HepG2 (cell line): ENCODE data around the gene SDHAF3. TPM values are rescaled to one million over a fixed set of nuclear protein-coding genes. Genes with fewer than 3 reads are reported as not detected.

Experiments used
- AKNA ChIP-seq: sonication (generic); formaldehyde crosslinking; IDR thresholded peaks from 2 replicates; pipeline ENCODE4 v1.4.0; 2020; ENCODE audit warnings: missing genetic modification reagents, borderline replicate concordance
- ARNTL ChIP-seq: sonication (generic); formaldehyde crosslinking; IDR thresholded peaks from 2 replicates; pipeline ENCODE4 v1.4.0; 2020; ENCODE audit warnings: mild to moderate bottlenecking, missing genetic modification reagents
- BCL3 ChIP-seq: sonication (generic); formaldehyde crosslinking; IDR thresholded peaks from 2 replicates; pipeline ENCODE4 v1.5.1; 2020; ENCODE audit warnings: mild to moderate bottlenecking, missing genetic modification reagents, moderate library complexity
- DR1 ChIP-seq: sonication (generic); formaldehyde crosslinking; IDR thresholded peaks from 2 replicates; pipeline ENCODE4 v1.8.0; 2021; ENCODE audit warnings: mild to moderate bottlenecking, missing genetic modification reagents, inconsistent platforms
- EHMT2 ChIP-seq: fragments of 200-600 bp; sonication (generic); IDR thresholded peaks from 2 replicates; pipeline ENCODE4 v1.7.0; 2017; ENCODE audit warnings: antibody characterized with exemption, low read depth, low read length, borderline replicate concordance
- GABPB1 ChIP-seq: IDR thresholded peaks from 2 replicates; pipeline ENCODE4 v1.6.1; 2016; ENCODE audit warnings: mild to moderate bottlenecking, missing genetic modification reagents, moderate library complexity, missing compliant biosample characterization
- GTF3A ChIP-seq: sonication (generic); formaldehyde crosslinking; conservative IDR thresholded peaks from 2 replicates; pipeline ENCODE4 v1.4.0; 2020; ENCODE audit warnings: mild to moderate bottlenecking, missing genetic modification reagents
- IRX3 ChIP-seq: sonication (generic); formaldehyde crosslinking; IDR thresholded peaks from 2 replicates; pipeline ENCODE4 v1.8.1; 2023; ENCODE audit warnings: mild to moderate bottlenecking, low read depth, missing genetic modification reagents, borderline replicate concordance
- JARID2 ChIP-seq: sonication (generic); formaldehyde crosslinking; IDR thresholded peaks from 2 replicates; pipeline ENCODE4 v1.8.1; 2023; ENCODE audit warnings: missing genetic modification reagents, inconsistent platforms; ENCODE audit not compliant: insufficient replicate concordance
- KMT2B ChIP-seq: IDR thresholded peaks from 2 replicates; pipeline ENCODE4 v1.6.1; 2016; ENCODE audit warnings: missing genetic modification reagents, missing compliant biosample characterization
- MED1 ChIP-seq: sonication (generic); formaldehyde crosslinking; IDR thresholded peaks from 2 replicates; pipeline ENCODE4 v1.4.0; 2020; ENCODE audit warnings: missing genetic modification reagents
- POLR2AphosphoS2 ChIP-seq: IDR thresholded peaks from 2 replicates; pipeline ENCODE4 v1.6.1; 2011; ENCODE audit warnings: low read depth, low read length, improper control_type of control experiment
- SKIL ChIP-seq: sonication (generic); formaldehyde crosslinking; IDR thresholded peaks from 2 replicates; pipeline ENCODE4 v1.8.0; 2022; ENCODE audit warnings: missing genetic modification reagents, mild to moderate bottlenecking, moderate library complexity, borderline replicate concordance
- ZBTB20 ChIP-seq: sonication (generic); formaldehyde crosslinking; IDR thresholded peaks from 2 replicates; pipeline ENCODE4 v1.8.1; 2023; ENCODE audit warnings: missing genetic modification reagents, low read depth, mild to moderate bottlenecking, borderline replicate concordance
- ZBTB25 ChIP-seq: IDR thresholded peaks from 2 replicates; pipeline ENCODE4 v1.6.1; 2018; ENCODE audit warnings: missing genetic modification reagents
- ZBTB3 ChIP-seq: sonication (generic); formaldehyde crosslinking; IDR thresholded peaks from 2 replicates; pipeline ENCODE4 v1.4.0; 2020; ENCODE audit warnings: low read depth, mild to moderate bottlenecking, moderate library complexity, missing genetic modification reagents, borderline replicate concordance
- ZEB1 ChIP-seq: IDR thresholded peaks from 2 replicates; pipeline ENCODE4 v1.6.1; 2012; ENCODE audit warnings: mild to moderate bottlenecking, low read depth, inconsistent platforms; ENCODE audit not compliant: insufficient replicate concordance
- ZNF260 ChIP-seq: sonication (generic); formaldehyde crosslinking; IDR thresholded peaks from 2 replicates; pipeline ENCODE4 v1.4.0; 2020; ENCODE audit warnings: missing genetic modification reagents, low read depth, mild to moderate bottlenecking, borderline replicate concordance
- ZNF501 ChIP-seq: sonication (generic); formaldehyde crosslinking; IDR thresholded peaks from 2 replicates; pipeline ENCODE4 v1.5.1; 2020; ENCODE audit warnings: mild to moderate bottlenecking, moderate library complexity, missing genetic modification reagents
- polyA plus RNA-seq, 8 experiments: library from polyadenylated mRNA; depleted of rRNA in 3 of 8; stranded (reverse) in 7 of 8; unstranded in 1 of 8; fragments of >200 nt; fragmentation: Illumina TruSeq in 4 of 8; extraction: Trizol in 4 of 8; gene quantifications; 2 replicates each; pipeline versions ENCODE4 v1.2.1 to v1.2.3, GENCODE V29; 2011 to 2016; ENCODE audit warnings: low read depth in 4 of 8, missing spikeins in 1 of 8, mixed read lengths in 1 of 8; ENCODE audit not compliant: insufficient read depth in 1 of 8
- total RNA-seq, 5 experiments: library from RNA; depleted of rRNA; stranded (reverse); fragments of >200 nt; fragmentation: Illumina TruSeq; extraction: Trizol; gene quantifications; 2 replicates each; pipeline ENCODE4 v1.2.3, GENCODE V29; 2016; ENCODE audit warnings: low read depth in 1 of 5

SDHAF3 gene
- total and polyA plus RNA-seq, 2 of the 13 experiments (the other 11 are each of a cell fraction or from before 2014, with no cell fraction given) = 15.2 to 32.6 TPM

GRCh38 chr7:97117372-97118188, at the start of gene SDHAF3 (continued):
- TF ChIP-seq SKIL (CRISPR knock-in tag) (peak; percentile 52; the same call in 1 of the 2 replicates), ZBTB20 (peak; percentile 92), ZBTB3 (no peak; the same call in 1 of the 2 replicates), IRX3 (peak; percentile 85; the same call in 1 of the 2 replicates), JARID2 (CRISPR knock-in tag) (no peak), ZBTB25 (peak; percentile 97), ZEB1 (no peak), POLR2AphosphoS2 (no peak), BCL3 (peak; percentile 97), ZNF260 (CRISPR knock-in tag) (no peak), ARNTL (CRISPR knock-in tag) (peak; percentile 84), ZNF501 (CRISPR knock-in tag) (peak; percentile 99), AKNA (CRISPR knock-in tag) (no peak), GABPB1 (peak; percentile 99), KMT2B (CRISPR knock-in tag) (peak; percentile 99), MED1 (CRISPR knock-in tag) (peak; percentile 90), GTF3A (CRISPR knock-in tag) (peak; percentile 85; the same call in 1 of the 2 replicates), EHMT2 (peak; percentile 41; the same call in 1 of the 2 replicates), DR1 (peak; percentile 75; the same call in 1 of the 2 replicates)
